G401 (cell line): ENCODE measurements around the gene LIPJ. TPM values are rescaled to one million over a fixed set of nuclear protein-coding genes. Genes with fewer than 3 reads are reported as not detected.

ENCODE experiments used
- total RNA-seq: library from RNA; depleted of rRNA; stranded (reverse); fragments of >200 nt; shearing (Covaris generic); gene quantifications from 2 replicates; pipeline ENCODE4 v1.2.3, GENCODE V29; 2014; rRNA removed

Gene LIPJ
- total RNA-seq, 1 experiment from 2014 or later, result not detected

Other genes with a start within 250 kb of the LIPJ start
- 1.8 and 2.0 TPM in 2 replicates for gene RNLS, start 3.4 kb upstream of the LIPJ start, total RNA-seq
- gene LIPF, start 77.7 kb downstream of the LIPJ start, total RNA-seq, result not detected in 2 replicates
- gene LIPK, start 119.5 kb downstream of the LIPJ start, total RNA-seq, result not detected in 2 replicates
- not detected in 2 replicates for gene LIPN, start 173.3 kb downstream of the LIPJ start, total RNA-seq
- gene LIPM, start 216.0 kb downstream of the LIPJ start, total RNA-seq, result not detected in 2 replicates